Fibroblast of peridontal ligament (primary cell): ENCODE measurements around the gene CNTN1.

Experiments used
- DNase-seq: peaks from one replicate; pipeline ENCODE4 v3.0.0-alpha.2; 2010; ENCODE audit errors: extremely low read depth

Gene CNTN1

DNA sequence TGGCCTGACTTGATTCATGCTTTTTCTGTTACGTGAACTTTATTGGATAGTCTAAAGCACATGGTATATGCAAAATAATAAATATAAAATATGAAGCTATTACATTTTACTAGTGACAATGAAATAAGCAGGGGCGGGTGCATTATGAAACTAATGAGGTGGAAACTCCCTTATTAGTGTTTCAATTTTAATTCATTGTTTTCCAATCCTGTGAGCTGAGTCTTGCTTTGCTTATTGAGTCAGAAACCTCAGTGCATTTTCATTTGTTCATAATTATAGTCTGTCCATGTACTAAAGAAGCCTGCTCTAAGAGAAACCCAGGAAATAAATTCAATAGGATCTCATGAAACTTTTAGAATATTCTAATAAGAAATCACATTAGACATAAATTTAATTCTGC is 78.5 kb downstream of the CNTN1 start:
- DNase-seq, result no peak

GRCh38 chr12:40775661-40776060 is 83.4 kb downstream of the CNTN1 start:
- no peak for DNase-seq

- DNase-seq, result no peak
Measured at GRCh38 chr12:40784102-40784501, 91.9 kb downstream of the CNTN1 start.

DNA sequence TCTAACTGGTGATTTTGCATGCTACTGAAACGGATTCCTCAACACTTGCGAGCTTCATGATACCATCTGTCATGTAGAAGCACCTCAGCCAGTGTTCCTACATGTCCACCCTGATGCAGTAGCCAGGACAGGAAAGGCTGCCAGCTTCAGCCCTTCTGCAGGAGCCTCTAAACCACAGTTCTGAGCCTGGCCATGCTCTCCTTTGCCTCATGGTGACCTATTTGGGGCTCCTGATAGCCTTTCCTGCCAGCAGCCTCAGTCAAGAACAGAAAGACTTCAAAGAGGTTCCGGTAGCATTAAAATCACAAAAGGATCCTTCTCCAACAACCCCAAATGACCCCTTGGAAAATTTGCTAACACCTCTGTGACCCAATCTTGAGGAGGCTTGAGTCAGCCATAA is 96.0 kb downstream of the CNTN1 start:
- no peak for DNase-seq

DNA sequence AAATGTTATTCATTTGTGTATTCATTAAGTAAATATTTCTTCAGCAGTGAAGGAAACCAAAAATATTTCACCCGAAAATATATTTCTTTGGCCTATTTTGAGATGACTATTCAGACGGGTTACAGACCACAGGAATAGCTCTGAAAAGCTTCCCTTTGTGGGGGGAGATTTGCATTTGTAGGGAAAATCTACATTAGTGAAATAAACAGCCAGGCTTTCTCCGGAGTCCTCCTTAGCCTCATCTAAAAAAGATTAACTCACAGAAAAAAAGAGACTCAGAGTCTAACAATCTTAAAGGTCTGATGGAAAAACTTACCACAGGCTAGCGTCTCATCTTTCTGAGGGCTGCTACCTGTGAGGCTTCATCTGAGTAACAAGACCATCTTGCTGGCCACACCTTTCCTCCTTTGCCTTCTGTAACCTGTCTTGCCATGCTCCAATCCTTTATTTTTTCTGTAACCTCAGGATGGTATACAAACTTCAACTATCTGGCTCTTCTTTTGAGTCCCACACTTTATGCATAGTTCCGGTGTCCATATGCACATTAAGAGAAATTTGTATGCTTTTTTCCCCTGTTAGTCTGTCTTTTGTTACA is 100.7 kb downstream of the CNTN1 start:
- DNase-seq, result no peak

- DNase-seq, result no peak
Measured at GRCh38 chr12:40793471-40793870, 101.2 kb downstream of the CNTN1 start.

DNA sequence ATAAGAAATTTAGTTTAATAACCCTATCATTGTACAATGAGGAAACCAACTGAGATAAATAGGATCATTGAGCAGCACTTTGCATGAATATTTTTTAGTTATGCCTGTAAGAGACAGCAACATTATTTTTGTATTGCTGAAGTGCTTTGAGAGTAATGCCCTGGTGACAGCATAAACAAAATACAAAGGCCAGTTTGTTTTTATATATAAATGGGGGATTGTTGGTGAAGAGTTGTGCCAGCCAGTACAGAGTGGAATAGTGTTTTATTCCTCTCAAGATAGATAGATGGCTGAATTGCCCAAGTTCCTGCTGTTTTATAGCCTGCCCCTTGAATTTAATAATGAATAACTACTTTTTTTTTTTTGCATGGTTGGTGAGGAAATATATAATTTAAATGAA is 101.8 kb downstream of the CNTN1 start:
- DNase-seq, result no peak

GRCh38 chr12:40801082-40801481 is 108.8 kb downstream of the CNTN1 start:
- no peak for DNase-seq

DNA sequence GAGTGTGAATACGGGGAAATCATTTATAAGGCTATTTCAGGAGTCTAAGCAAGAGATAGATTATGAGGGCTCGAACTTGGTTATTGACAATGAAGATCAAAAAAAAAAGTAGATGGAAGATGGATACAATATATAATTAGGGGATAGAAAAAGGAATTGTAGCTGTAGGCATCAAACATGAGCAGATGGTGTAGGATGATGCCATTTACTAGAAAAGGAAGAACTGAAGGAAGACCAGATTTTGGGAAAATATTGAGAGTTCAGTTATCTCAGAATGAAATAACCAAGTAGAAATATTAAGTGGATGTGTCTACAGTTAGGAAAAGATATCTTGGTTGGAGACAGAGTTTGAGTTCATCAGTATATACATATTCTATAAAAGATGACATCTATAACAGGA is 109.6 kb downstream of the CNTN1 start:
- DNase-seq, result no peak

DNA sequence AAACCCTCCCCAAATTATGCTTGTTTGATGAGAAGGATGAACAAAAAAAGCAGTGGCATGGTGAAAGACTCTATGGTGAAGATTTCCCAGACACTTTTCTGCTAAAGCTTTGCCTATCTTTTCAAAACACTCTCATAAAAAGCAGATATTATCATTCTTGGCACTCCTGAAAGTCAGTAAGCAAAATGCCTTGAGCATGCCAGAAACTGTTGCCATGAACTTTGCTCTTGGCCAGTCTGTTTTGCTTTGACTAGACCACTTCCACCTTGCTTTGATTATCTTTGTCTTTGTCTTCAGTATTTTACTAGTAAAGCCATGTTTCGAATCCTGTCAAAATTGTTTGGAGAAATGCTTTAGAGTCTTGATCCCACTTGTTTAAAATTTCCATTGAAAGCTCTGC is 110.4 kb downstream of the CNTN1 start:
- no peak for DNase-seq

DNA sequence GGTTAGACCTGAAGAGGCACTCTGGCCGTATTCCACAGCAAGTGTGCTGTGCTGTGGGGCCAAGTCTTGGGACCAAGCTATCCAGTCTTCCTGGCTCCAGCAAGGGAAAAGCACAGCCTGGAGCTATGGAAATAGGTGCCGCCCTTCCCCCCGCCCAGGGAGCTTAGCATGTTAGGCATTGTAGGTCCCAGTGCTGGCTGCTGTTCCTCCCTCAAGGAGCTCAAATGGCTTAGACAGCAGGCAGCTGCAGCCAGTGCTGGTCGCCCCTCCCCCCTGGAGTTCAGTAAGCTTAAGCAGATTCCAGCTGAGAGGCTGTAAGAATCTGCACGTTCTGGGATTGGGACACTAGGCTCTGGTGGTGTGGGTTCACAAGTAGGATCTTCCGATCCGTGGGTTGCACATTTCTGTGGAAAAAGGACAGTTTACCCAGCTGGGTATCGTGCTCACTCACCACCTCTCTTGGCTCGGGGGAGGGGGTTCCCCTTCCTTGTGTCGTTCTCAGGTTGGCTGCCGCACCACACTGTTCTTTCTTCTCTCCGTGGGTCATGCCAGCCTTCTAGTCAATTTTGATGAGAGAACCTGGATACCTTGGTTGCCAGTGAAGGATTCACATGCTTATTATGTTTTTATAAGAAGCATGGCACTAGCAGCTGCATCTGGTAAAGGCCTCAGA is 127.3 kb downstream of the CNTN1 start:
- DNase-seq, result no peak

GRCh38 chr12:40820794-40821484 is 128.7 kb downstream of the CNTN1 start:
- DNase-seq, result no peak

- DNase-seq, result no peak
Measured at GRCh38 chr12:40825156-40825555, 132.9 kb downstream of the CNTN1 start.

DNA sequence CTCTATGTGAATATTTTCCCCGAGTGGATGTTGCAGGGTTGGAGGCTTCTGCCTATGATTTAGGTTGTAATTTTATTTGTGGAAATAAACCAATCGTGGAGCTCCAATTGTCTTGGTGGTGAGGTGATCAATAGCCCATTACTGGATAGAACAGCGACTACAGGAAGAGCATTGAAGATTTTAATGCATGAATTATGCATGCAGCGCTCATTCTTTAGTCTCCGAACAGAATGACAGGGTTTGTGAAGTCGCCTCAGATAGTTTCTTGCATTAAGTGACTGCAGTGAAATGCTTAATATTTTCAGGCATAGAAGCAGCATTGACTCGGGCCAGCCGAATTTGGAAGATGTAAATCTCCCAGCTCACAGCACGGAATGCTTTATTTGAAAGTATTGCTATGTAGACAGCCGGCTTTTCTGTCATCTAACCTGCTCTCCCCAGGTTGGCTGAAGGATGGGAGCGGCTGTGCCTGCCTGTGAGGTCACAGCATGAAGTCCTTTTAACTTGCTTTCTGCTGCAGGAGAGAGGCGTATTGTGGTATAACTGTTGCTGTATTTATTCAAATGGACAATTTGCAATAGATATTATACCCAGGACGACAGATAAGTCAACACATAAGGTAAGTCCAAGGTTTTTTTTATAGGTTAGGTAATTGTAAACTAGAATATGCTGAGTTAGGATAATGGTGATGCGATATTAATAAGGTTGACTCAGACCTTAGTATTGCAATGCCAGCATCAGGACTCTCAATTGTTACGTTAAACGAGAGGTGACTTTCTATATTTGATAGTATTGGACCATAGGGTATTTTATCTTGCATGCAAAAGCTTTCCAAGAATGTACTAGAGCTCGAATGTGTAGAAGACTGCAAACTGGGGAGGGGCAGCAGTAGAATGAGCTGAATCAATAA is 135.7 kb downstream of the CNTN1 start:
- DNase-seq, result no peak

DNA sequence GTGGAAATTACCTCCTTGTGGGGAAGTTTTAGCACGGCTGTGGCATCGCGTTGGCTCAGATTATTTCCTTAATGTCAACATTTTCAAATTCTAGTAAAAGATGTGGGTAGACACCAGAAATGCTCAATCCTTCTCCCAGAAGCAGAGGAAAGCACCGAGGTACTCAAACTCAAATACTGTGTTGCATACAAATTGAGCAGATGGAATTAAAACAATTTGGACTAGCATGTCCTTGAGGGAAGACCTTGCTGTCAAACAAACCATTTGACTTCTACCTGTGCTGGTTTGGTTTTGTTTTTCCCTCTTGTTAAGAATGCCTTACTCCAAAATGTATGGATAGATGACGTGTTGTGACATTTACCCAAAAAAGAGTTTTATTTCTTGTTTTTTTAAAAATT is 136.4 kb downstream of the CNTN1 start:
- no peak for DNase-seq

GRCh38 chr12:40829738-40830144 is 137.5 kb downstream of the CNTN1 start:
- no peak for DNase-seq

DNA sequence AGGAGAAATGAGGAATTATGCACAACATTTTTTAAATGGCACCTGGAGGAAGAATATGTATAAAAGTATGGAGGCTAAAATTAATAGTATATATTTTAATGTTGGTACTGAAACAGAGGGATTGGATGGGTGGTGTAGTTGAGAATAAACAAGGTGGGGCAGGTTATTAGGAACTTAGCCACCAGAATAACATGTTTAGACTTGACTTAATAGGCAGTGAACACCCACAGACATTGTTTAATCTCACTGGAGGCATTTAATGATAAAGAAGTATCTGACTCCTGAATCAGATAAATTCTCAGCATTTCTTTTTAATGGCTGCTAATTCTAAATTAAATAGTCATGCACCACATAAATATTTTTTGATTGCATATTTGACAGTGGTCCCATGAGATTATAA is 139.7 kb downstream of the CNTN1 start:
- no peak for DNase-seq

- DNase-seq, result no peak
Measured at GRCh38 chr12:40832668-40833067, 140.4 kb downstream of the CNTN1 start.

DNA sequence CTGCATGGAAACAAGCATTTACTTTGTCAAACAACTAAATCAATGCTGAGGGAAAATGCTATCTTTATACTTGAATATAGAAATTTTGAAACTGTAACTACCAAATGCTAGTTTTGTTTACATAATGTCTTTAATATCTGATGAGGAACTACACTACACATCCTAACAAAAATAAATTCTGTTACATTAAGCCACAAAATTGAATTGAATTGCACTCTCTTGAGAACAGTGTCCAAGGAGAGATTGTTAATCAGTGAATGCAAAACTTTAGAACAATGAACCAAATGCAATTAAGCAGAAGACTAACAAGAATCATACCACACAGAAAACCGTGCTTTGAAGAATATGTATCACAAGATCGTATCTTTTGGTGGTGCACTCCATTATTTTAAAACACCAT is 141.6 kb downstream of the CNTN1 start:
- DNase-seq, result no peak

DNA sequence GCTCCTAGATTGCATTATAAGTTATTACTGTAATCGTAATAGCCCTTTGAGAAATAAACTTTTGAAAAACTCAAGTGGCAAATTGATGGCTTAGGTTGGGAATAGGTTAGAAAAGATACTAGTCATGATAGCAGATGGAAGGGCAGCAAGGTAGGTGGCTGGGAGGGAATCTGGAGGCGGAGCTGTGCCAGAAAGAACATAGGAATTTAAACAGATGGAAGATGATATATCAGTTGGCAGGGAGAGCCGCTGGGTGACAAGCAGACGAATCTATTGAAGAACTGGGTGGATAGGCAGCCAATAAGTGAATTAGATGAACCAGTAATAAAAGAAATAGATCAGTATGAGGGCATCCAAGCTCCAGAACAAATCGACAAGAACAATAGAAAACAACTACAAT is 142.1 kb downstream of the CNTN1 start:
- DNase-seq, result no peak

GRCh38 chr12:40837891-40838429 is 145.7 kb downstream of the CNTN1 start:
- no peak for DNase-seq

DNA sequence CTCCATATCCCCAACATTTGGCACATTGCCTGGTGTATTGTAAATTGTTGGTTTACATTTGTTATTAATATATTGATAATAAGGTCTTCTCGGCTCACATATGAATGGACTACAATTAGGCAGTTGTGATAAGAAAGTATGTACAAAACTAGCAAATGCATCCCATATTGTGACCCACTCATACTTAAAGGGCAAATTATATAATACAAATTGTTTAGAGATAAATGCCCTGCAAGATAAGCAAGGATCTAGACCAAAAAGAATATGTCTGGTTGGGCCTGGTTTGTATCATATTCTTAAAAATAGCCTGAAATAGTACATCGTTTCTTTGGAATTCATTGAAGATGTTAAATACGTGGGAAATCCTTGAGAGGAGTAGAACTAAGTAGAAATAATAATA is 151.3 kb downstream of the CNTN1 start:
- no peak for DNase-seq
